Measurements from ENCODE around the gene NHSL2.

- TF ChIP-seq CTCF (IDR thresholded peaks at IDR 0.05; ENCODE audit: low read depth, low read length) (no peak), EZH2phosphoT487 (IDR thresholded peaks at IDR 0.05; ENCODE audit: low read depth) (no peak)
Observed at GRCh38 chrX:72182924-72183323, 272.3 kb downstream of the NHSL2 start.
